Osteocyte (in vitro differentiated cells): ENCODE measurements around the gene STARD13. TPM values are rescaled to one million over a fixed set of nuclear protein-coding genes. Genes with fewer than 3 reads are reported as not detected.

Experiments used
- DNase-seq: peaks from one replicate; pipeline ENCODE4 v3.0.0; 2021; ENCODE audit warnings: mixed read lengths; ENCODE audit not compliant: unreplicated experiment; ENCODE audit errors: extremely low spot score
- H3K27ac Mint-ChIP-seq: one replicate; pipeline ENCODE4 v1.8.0; 2021; ENCODE audit warnings: mild to moderate bottlenecking, mixed read lengths; ENCODE audit not compliant: unreplicated experiment
- H3K27me3 Mint-ChIP-seq: one replicate; pipeline ENCODE4 v1.8.0; 2021; ENCODE audit warnings: mixed read lengths; ENCODE audit not compliant: unreplicated experiment
- H3K36me3 Mint-ChIP-seq: one replicate; pipeline ENCODE4 v1.8.0; 2021; ENCODE audit warnings: mixed read lengths; ENCODE audit not compliant: unreplicated experiment
- H3K4me1 Mint-ChIP-seq: one replicate; pipeline ENCODE4 v1.8.0; 2021; ENCODE audit warnings: mixed read lengths; ENCODE audit not compliant: unreplicated experiment
- H3K4me3 Mint-ChIP-seq: one replicate; pipeline ENCODE4 v1.8.0; 2021; ENCODE audit warnings: mild to moderate bottlenecking, moderate library complexity, mixed read lengths; ENCODE audit not compliant: unreplicated experiment
- H3K9me3 Mint-ChIP-seq: one replicate; pipeline ENCODE4 v1.8.0; 2021; ENCODE audit warnings: mixed read lengths; ENCODE audit not compliant: unreplicated experiment
- CTCF ChIP-seq: fragments of 200-600 bp; sonication (generic); IDR thresholded peaks from 2 replicates; pipeline ENCODE4 v1.5.0; 2021; ENCODE audit warnings: antibody characterized with exemption, mild to moderate bottlenecking, moderate library complexity
- total RNA-seq: library from RNA; stranded (reverse); gene quantifications from 2 replicates; pipeline ENCODE4 v1.2.1, GENCODE V29; 2021

Gene STARD13
- total RNA-seq, 1 donor from 2014 or later, result 72.0 TPM

- H3K9me3 Mint-ChIP-seq, result peaks cover 11% of the 10 kb centered on the region
- H3K4me1 Mint-ChIP-seq, result peaks cover 31% of the 10 kb centered on the region
- H3K27ac Mint-ChIP-seq, result peak overlapping the region; percentile 48
- H3K4me3 Mint-ChIP-seq, result no peak overlapping the region
- no peak for DNase-seq
- peaks cover 55% of the 10 kb centered on the region for H3K36me3 Mint-ChIP-seq
- H3K27me3 Mint-ChIP-seq, result no peaks in the 10 kb centered on the region
- no peak for TF ChIP-seq CTCF
These were observed 126.7 kb downstream of the STARD13 start for GRCh38 chr13:33158816-33159215.

GRCh38 chr13:33158271-33158670 is 127.3 kb downstream of the STARD13 start:
- H3K27me3 Mint-ChIP-seq, result no peaks in the 10 kb centered on the region
- TF ChIP-seq CTCF, result no peak
- H3K9me3 Mint-ChIP-seq, result peaks cover 11% of the 10 kb centered on the region
- peaks cover 36% of the 10 kb centered on the region for H3K4me1 Mint-ChIP-seq
- H3K36me3 Mint-ChIP-seq, result peaks cover 55% of the 10 kb centered on the region
- peak overlapping the region; percentile 48 for H3K27ac Mint-ChIP-seq
- H3K4me3 Mint-ChIP-seq, result no peak overlapping the region
- no peak for DNase-seq

GRCh38 chr13:33154911-33155310 is 130.6 kb downstream of the STARD13 start:
- DNase-seq, result no peak
- Mint-ChIP-seq H3K27me3 (no peaks in the 10 kb centered on the region), H3K36me3 (peaks cover 47% of the 10 kb centered on the region), H3K4me3 (no peak overlapping the region), H3K27ac (peak overlapping the region; percentile 97), H3K9me3 (no peaks in the 10 kb centered on the region), H3K4me1 (peaks cover 64% of the 10 kb centered on the region)
- no peak for TF ChIP-seq CTCF

- H3K4me3 Mint-ChIP-seq, result peak overlapping the region; percentile 29
- no peaks in the 10 kb centered on the region for H3K27me3 Mint-ChIP-seq
- peak; percentile 88 for DNase-seq
- TF ChIP-seq CTCF, result peak; percentile 66
- H3K9me3 Mint-ChIP-seq, result no peaks in the 10 kb centered on the region
- peaks cover 66% of the 10 kb centered on the region for H3K4me1 Mint-ChIP-seq
- peak overlapping the region; percentile 97 for H3K27ac Mint-ChIP-seq
- H3K36me3 Mint-ChIP-seq, result peaks cover 43% of the 10 kb centered on the region
These were observed 131.8 kb downstream of the STARD13 start for GRCh38 chr13:33153421-33154404.

GRCh38 chr13:33152389-33152788 is 133.2 kb downstream of the STARD13 start:
- H3K4me1 Mint-ChIP-seq, result peaks cover 67% of the 10 kb centered on the region
- H3K27ac Mint-ChIP-seq, result peak overlapping the region; percentile 97
- DNase-seq, result no peak
- no peaks in the 10 kb centered on the region for H3K9me3 Mint-ChIP-seq
- H3K4me3 Mint-ChIP-seq, result no peak overlapping the region
- H3K27me3 Mint-ChIP-seq, result no peaks in the 10 kb centered on the region
- H3K36me3 Mint-ChIP-seq, result peaks cover 37% of the 10 kb centered on the region
- TF ChIP-seq CTCF, result no peak
